HG03457 (cell line): ENCODE data around the gene ARVCF.

Source experiments
- ATAC-seq: cut with Tn5 transposase; IDR thresholded peaks from one replicate; pipeline ENCODE4 v1.9.1; 2021; ENCODE audit warnings: moderate number of reproducible peaks; ENCODE audit not compliant: unreplicated experiment

The ARVCF gene

DNA sequence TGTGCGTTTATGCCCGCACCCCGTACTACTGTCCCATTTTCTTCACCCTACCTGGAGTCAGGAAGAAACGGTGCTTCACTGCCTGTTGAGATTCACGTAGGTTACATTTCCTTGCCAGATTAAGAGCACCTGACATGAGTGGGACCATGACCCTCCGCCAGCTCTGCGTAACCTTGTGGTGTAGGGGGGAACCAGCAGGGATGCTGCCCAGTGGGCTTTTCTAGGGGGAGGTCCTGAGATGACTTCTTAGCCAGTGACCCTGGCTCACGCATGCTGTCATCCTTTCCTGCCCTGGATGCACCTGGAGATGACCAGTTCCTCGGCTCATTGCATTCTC, 967 bp upstream of the ARVCF start:
- no peak for ATAC-seq

DNA sequence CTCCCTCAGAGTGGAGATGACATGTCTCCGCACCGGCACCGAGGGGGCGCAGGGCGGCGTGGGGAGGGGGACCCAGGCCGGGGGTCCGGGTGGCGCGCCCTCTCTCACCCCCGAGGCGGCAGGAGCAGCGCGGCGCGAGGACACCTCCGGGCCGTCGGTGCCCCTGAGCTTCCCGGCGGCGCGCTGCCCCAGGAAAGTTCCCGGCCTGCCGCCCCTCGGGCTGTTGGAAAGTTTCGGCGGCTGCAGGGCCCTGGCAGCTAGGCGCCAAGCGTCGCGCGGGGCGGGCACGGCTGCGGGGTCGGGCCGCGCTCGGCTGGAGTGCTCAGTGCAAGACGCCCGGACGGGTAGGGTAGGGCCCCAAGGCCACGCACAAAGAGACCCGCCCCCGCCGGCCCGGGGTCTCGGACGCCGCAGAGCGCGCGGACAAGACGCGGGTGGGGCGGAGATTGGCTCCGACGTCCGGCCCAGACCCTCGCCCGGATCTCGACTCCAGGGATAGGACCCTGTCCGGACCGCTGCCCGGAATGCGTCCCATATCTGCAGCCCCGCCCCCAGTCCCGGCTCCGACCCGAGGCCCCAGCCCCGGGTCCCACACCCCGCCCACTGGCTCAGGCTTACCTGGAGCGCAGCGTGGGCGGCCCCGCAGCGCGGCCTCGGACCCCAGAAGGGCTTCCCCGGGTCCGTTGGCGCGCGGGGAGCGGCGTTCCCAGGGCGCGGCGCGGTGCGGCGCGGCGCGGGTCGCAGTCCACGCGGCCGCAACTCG, 471 bp downstream of the ARVCF start:
- no peak for ATAC-seq

DNA sequence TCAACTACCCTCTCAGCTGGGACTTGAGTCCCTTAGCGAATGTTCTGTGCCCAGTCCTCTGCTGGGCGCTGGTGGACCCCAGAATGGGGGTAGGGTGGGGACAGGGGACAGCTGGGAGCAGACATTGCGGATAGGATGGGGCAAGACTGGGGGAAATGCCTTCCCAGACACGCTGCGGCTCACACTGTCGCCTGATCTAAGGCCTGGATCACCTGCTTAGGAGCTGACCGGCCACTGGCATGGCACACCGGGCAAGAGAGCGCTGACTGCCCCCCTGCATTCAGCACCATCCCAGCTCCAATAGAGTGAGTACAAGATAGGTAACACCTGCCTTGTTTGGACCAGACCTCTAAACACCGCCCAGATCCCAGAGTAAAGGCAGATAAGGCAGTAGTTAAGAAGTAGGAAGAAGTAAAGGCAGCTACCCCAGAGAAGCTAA, 1.4 kb downstream of the ARVCF start:
- ATAC-seq, result no peak

DNA sequence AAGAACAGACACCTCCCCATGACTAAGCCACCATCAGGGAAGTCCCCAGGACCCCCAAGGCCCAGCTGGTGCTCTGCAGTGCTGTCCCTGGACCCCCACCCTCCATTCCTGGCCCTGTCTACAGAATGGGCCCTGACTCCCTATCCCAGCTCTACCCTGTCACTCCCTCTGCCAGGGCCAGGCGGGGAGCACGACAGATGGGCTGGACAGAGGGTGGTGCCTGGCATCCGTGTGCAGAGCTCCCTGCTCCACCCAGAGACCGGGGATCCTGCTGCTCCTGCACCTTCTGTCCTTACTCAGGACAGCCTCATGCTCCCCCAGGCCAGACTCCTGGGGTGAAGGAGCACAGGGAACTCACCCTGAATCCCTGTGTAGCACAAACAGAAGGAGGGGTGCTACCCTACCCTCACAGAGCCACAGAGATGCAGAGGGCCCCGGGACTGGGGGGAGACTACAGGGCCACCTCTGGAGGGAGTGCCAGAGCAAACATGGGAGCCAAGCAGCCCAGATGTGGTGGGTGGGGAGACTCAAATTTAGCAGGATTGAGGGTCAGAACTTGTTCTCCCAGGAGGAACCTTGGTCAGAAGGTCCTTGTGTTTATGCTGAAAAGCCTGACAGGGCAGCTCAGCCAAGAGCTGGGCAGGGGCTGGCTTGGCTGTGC, 2.0 kb downstream of the ARVCF start:
- no peak for ATAC-seq

DNA sequence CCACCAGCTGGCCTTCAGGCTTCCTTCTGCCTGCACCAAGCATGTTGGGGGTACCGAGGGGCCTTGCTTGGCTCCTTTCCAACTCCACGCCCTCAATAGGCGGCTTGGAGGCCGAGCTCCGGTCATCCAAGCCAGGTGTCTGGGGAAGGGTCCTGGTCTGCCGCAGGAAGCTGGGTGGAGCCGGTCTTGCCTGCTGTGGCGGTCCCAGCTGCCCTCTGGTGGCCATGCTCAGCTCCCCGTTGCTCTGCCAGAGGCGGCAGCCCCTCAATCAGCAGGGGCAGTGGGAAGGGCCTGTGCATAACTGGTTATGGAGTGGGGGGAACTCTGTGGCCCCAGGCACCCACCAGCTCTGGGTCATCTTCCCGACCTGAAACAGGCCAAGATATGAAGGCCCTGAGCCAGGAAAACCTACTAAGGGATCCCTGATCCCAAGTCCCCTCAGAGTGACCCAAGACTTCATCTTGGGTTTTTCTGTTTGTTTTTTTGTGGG, 3.2 kb downstream of the ARVCF start:
- ATAC-seq, result no peak

DNA sequence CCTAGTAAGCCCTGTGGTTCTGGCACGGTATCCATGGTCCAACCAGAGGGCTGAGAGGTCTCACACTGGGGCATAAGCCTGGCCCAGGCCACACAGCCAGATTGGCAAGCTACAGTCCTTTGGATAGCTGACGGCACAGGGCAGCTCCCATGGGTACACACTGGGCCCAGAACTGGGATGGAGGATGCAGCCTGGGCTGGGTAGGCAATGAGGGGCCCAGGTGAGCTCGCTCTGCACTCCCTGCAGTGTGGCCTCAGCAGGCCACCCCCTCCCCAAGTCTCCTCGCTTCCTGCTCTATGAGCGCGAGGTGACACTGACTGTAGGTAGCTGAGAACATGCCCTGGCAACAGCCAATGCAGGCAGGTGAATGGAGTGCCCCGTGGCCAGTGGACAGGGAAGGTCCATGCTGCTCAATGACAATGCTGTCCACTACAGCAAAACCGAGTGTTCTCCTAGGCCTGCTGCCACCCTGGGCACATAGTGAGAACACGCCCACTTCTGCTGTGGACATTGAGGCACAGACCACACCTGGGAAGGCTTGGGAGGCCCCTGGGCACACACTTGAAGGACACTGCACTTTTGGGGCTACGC, 3.8 kb downstream of the ARVCF start:
- no peak for ATAC-seq

DNA sequence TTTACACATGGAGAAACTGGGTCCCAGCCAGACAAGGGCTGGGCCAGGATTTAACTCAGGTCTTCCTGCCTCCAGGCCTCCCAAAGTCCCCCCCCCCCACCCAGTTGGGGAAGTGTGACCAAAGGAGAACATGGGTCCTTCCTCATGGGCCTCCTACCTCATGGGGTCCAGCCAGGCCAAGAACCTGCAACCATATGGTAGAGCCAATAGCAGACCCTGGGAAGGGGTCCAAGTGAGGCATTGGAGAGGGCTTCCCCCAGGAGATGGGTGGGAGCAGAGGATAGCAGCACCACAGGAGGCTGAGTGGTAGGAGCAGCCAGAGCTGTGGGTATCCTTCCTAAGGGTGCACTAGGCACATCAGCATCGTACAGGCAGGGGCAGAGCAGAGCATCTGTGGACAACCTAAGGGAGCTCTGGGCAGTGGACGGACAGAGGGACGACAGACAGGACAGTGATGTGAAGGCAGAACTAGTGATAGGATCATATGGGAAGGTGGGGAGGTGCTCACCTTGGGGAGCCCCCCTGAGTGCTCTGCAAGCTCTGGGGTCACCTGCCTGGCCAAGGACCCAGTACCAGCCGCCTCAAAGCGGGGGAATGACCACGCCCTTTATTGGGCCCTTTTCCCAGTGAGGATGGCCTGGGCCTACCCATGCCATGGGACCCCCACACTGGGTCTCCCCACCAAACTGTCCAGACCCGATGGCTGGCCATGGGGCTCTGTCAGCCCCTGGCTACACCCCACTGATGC, 4.5 kb downstream of the ARVCF start:
- no peak for ATAC-seq

DNA sequence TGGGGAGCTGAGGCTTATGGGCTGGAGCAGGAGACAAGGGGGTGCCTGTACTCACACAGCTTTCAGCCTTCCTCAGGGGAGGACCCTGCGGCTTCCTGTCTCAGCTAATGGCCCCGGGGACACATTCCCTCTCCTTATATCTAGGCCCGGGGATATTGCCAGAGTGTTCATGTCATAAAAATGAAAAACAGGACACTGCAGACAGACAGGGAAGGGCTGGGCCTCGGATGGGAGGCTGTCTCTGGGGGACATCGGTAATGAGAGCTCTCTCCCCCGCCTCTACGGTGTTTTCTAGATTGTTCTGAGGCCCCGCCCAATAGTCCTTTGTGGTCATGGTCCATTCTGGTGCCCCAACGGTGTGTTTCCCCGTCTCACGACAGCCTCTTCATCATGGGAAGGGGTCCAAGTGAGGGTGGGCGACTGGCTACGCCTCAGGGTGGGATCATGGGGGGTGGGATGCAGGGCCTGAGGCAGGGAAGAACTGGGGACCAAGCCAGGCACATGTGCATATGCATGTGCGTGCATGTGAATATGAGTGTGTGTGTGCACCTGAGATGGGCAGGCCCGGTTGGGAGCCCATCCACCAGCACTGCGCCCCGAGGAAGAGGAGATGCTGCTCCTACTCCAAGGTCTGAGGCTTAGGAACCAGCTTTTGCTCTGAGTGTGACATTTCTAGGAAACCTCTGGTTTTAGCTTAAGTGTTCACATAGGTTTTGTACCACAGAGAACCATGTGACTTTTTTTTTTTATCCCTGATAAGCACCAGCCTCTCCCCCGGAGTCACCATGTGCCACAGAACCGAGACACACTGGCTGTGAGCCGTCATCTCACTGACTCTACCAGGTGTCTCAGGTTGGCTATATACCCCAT, 5.3 kb downstream of the ARVCF start:
- ATAC-seq, result no peak

DNA sequence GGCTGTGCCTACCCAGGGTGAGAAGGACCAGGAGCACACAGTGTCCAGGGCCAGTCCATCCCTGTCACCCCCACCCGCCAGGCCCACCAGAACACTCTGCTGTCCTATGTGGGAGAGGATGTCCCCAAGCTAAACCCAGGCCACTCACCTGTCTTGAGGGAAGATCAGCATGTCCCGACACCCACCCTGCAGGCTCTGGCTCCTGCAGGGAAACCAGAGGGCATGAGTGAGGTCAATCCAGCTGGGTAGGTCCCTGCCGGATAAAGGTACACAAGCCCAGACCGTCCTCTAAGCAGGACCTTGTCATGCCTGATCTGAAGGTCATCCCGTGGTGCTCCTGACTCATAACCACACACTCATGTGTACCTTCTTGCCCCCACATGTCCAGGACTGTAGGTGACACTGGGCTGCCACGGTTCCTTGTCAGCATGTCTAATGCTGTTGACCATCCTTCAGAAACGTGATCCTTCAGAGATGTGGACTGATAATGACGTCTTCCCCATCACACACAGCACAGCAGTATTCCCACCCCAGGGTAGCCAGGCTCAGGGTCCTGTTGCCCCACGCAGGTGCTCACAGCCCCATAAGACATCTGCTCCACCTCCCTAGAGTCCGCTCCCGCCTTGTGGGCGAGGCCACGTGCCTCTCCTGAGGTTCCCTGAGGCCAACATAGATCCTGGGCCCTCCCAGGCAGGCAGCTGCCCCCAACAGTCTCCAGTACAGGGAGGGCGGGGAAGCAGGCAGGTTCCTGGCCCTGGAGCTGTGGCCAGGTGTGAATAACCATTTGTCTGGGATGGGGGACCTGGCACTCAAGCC, 6.1 kb downstream of the ARVCF start:
- ATAC-seq, result no peak

DNA sequence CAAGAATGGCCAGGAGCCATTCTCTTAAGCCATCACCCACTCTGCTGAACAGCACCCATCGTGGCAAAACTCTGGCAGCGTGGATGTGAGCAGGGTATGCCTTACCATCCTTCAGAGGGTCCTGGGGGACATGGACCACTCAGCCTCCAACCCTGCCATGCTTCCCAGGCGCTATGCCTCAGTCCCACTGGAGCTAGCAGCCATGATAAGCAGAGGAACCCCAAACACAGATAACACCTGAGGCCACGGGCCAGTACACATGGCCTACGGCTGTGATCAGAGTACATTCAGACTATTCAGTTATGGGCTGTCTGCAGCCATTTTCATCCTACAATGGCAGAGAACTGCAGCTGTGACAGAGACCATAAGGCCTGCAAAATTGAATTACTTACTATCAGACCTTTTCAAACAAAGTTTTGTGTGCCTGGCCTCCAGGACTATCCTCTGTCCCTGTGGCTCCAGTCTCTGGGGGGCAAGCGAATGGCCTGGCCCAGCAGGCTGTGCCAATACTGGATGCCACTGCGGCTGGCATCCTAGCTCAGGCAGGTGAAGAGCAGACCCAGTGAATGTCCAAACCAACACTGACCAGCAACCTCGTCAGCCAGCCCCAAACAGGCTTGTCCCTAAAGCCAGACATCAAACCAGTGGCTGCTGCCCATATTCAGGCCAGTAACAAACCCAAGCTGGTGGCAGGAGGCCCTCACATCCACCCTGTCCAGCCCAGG, 6.9 kb downstream of the ARVCF start:
- ATAC-seq, result no peak

DNA sequence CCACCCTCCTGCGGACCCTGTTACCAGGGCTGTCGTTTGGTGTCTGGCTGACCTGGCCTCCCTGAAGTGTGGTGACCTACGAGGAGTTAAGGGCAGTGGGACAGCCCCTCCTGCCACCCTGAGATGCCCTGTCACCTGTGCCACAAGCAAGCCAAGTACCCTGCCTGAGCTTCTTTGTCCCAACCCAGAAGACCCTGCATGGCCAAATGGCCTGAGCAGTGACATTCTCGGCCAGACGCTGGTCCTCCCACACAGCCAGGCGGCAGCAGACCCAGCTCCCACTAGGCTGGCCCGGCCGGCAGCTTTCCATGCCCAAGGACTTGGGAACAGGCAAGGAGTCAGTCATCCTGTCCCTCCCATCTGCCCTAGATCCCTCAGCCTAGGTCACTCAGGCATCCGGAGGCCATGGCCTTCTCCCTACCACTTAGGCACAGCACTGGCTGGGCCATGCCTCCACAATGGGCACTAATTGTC, 7.6 kb downstream of the ARVCF start:
- ATAC-seq, result no peak

DNA sequence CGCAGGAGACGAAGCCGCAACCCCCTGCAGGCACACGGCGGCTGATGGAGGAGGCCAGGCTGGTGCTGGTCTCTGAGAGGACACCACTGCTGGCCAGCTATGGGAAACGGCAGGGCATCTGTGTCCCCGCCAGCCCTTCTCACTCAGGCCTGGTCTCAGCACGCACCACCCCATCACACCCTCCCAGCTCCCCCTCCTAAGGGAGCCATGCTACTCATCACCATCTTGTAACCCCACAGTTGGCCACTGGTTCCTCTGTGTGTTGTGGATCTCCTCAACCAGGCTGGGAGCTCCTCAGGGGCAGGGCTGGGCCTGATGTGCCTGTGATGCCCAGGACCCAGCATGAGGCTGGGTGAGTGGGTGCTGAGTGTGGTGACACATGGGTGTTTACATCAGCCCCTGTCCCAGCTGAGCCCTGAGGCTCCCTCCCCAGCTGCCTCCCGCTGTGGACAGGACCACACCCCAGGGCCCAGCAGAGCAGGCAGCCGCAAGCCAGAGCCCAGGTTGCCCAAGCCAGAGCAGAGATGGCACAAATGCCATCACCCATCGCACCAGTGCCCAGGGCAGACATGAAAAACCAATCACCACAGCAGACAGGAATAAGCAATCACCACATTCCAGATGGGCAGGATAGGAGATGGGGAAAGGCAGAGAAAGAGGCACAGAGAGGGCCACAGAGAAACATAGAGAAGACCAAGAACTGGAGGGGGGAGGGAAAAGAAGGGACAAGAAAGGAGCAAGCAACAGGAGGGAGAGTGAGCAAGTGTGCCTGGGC, 8.2 kb downstream of the ARVCF start:
- ATAC-seq, result no peak

DNA sequence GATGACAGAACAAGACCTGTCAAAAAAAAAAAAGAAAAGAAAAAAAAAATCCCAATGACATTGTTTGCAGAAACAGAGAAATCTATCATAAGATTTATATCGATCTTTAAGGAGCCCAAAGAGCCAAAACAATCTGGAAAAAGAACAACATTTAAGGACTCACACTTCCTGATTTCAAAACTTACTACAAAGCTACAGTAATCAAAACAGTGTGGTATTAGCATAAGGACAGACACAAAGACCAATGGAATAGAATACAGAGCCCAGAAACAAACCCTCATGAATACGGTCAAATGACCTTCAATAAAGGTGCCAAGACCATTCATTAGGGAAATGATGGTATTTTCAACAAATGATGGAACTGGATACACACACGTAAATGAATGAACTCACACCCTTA, 12.2 kb downstream of the ARVCF start:
- ATAC-seq, result no peak

DNA sequence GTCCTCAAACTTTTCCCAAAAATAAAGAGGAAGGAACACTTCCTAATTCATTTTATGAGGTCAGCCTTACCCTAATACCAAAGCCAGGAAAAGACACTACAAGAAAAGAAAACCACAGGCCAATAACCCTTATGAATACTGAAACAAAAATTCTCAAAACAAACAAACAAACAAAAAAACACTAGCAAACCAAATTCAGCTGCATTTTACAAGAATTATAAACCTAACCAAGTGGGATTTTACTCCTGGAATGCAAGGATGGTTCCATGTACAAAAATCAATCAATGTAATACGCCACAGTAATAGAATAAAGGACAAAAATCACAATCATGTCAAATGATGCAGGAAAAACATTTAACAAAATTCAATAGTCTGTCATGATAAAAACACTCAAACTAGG, 13.3 kb downstream of the ARVCF start:
- ATAC-seq, result no peak

DNA sequence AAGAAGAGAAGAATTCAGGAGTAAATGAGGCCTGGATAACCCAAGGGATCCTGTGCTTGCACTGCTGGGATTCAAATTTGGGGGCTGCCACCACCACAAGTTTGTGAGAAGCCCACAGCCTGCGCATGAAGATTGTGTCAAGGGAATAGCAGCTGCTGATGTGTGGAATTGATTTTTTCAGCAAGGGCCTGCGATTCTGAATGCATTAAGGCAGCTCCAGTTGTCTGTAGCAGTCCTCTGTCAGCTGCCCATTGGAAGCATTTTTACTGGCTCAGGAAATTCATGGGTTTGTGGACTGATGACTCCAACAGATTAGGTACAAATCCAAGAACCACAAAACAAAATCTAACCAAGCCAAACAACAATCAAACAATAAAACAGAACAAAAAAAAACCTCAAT, 14.0 kb downstream of the ARVCF start:
- no peak for ATAC-seq

DNA sequence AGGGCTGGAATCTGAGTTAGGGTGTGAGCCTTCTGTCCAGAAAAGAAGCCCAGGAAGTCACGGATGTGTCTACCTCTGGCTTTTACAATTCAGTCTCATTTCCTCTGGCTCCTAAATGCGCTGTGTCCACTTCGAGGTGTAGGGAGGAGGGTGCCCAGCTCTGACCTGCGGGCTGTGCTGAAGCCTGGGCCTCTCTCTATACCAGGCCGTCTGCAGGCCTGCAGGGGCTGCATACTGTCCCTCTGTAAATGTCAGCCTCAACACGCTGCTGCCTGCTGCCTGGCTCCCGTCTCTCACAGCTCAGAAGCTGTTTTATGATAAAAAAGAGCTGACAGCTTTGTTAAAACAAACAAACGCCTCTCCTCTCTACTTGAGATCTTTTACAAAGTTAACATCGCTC, 14.5 kb downstream of the ARVCF start:
- no peak for ATAC-seq

DNA sequence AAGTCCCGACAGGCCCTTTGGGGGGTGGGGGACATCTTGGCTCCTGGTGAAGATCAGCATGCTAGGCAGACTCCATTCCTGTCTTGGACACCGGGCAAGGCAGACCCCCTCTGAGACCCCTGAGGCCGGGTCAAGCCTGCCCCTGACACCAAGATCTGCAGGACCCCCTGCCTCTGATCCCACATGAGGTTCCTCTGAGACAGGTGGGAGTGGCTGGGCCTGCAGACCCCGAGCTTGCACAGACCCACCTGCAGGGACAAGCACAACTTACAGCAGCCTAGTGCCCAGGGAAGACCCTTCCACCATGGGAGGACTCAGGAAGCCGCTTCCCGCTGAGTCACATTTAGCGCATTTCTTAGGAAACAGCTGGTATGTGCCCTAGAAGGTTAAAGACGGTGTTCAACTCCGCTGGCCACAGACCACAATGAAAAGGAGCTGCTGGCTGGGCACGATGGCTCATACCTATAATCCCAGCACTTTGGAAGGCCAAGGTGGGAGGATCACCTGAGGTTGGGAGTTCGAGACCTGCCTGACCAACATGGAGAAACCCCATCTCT, 15.5 kb downstream of the ARVCF start:
- ATAC-seq, result no peak
